SU-DHL-6 (cell line): Measurements from ENCODE around the gene BCAP31.

Experiments used
- EZH2phosphoT487 ChIP-seq: fragments of 200-600 bp; sonication (generic), shearing (Covaris generic); conservative IDR thresholded peaks from 2 replicates; pipeline ENCODE4 v1.6.1; 2018; ENCODE audit warnings: mild to moderate bottlenecking, antibody characterized with exemption, low read length, moderate library complexity, mixed read lengths
- TF ChIP-seq, protein P1 (sequence below): fragments of 200-600 bp; sonication (generic); IDR thresholded peaks from one replicate; pipeline ENCODE4 v1.5.1; 2017; ENCODE audit warnings: antibody characterized with exemption, mild to moderate bottlenecking, low read length, moderate library complexity; ENCODE audit not compliant: insufficient read depth, poor library complexity, severe bottlenecking

DNA sequence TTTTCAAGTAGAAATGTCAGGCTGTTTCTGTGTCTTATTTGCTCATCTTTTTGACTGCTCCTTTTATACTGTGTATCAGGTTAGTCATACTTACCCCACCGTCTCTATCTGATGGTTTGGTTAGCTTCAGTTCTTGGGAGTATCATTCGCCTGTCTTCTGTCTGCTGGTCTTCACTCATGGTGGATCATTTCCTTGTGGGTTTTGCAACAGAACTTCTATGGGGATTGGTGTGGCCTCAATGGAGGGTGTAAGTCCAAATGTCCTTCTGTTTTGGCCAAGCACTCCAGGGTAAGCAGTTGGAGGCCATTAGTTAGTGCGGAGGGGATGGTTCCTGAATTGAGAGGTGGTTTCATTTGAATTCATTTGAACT is 7.6 kb upstream of the BCAP31 start:
- TF ChIP-seq, protein P1, sequence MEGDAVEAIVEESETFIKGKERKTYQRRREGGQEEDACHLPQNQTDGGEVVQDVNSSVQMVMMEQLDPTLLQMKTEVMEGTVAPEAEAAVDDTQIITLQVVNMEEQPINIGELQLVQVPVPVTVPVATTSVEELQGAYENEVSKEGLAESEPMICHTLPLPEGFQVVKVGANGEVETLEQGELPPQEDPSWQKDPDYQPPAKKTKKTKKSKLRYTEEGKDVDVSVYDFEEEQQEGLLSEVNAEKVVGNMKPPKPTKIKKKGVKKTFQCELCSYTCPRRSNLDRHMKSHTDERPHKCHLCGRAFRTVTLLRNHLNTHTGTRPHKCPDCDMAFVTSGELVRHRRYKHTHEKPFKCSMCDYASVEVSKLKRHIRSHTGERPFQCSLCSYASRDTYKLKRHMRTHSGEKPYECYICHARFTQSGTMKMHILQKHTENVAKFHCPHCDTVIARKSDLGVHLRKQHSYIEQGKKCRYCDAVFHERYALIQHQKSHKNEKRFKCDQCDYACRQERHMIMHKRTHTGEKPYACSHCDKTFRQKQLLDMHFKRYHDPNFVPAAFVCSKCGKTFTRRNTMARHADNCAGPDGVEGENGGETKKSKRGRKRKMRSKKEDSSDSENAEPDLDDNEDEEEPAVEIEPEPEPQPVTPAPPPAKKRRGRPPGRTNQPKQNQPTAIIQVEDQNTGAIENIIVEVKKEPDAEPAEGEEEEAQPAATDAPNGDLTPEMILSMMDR, result no peak
- no peak for TF ChIP-seq EZH2phosphoT487
